Measurements from ENCODE around the gene CHRND. TPM values are rescaled to one million over a fixed set of nuclear protein-coding genes. Genes with fewer than 3 reads are reported as not detected.
A peak's percentile ranks its signal among the peaks of the same experiment; 100 is the strongest.

CHRND gene
- total and polyA plus RNA-seq, 2 of the 13 experiments (the other 11 are each of a cell fraction or from before 2014, with no cell fraction given) = 0.18 TPM; not detected in 1

GRCh38 chr2:232562515-232563151 lies 36.7 kb downstream of the CHRND start:
- 82% methylated on average over 7 of the region's 8 CpGs for WGBS (ENCODE audit: low lambda C conversion rate)
- ChIA-PET POLR2A (interaction anchor here (2.3 kb wide), 1 partner anchor 12 kb away, joined by 10 read pairs; the partner anchor contains the start of genes EIF4E2 and TIGD1), CTCF (ENCODE audit: low intra/inter-chr PET ratio, low total read pairs) (no interaction called here)
- no peak for FAIRE-seq
- H3K4me2 ChIP-seq (ENCODE audit: low read depth, low read length) = no peak overlapping the region
- H3K9me3 ChIP-seq (ENCODE audit: low read length) = no peaks in the 10 kb centered on the region
- no TSS peak for BruUV-seq (replicated peaks)
- no peak overlapping the region for H2AFZ ChIP-seq (ENCODE audit: low read length)
- no peak overlapping the region for H3K9ac ChIP-seq (ENCODE audit: insufficient read depth, low read depth, low read length)
- ATAC-seq = peak; percentile 59
- H3K79me2 ChIP-seq (ENCODE audit: insufficient read depth, low read length) = no peaks in the 10 kb centered on the region
- peaks cover 25 to 71% of the 10 kb centered on the region in 2 experiments for H3K36me3 ChIP-seq (replicated peaks in 1 of 2; ENCODE audit: control insufficient read depth in 1 of 2, insufficient read depth in 2 of 2, low read length in 2 of 2)
- H4K20me1 ChIP-seq (ENCODE audit: insufficient read depth, low read length) = no peaks in the 10 kb centered on the region
- DNase-seq (ENCODE audit: low spot score) = no peak
- intact Hi-C loops (cut with micrococcal nuclease; ENCODE audit: unreplicated experiment) = loop anchor here (5.0 kb wide), 1 partner anchor 1215 kb away; no protein-coding TSS in a partner anchor
- H3K27ac ChIP-seq (ENCODE audit: extremely low read length, insufficient read depth, low read length) = no peak overlapping the region
- no peaks in the 10 kb centered on the region for H3K4me1 ChIP-seq (ENCODE audit: insufficient read depth, low read length)
- no peaks in the 10 kb centered on the region for H3K27me3 ChIP-seq (ENCODE audit: control insufficient read depth in 1 of 2, insufficient read depth in 2 of 2, low read length in 2 of 2)
- in situ Hi-C loops (cut with HindIII; ENCODE audit: extremely low pct_ligation_motif_present, low pct_unique_long_range_greater_than_20kb) = no loop called here
- H3K4me3 ChIP-seq (replicated peaks in 1 of 3; ENCODE audit: insufficient read depth in 1 of 3, low read depth in 2 of 3, low read length in 3 of 3) = no peak overlapping the region
- no peak for TF ChIP-seq ZNF788 (CRISPR knock-in tag; IDR thresholded peaks at IDR 0.05; ENCODE audit: borderline replicate concordance)
- TF ChIP-seq MAFK (conservative IDR thresholded peaks at IDR 0.05 in 1 of 2, IDR thresholded peaks at IDR 0.05 in 1 of 2; ENCODE audit: low read length in 2 of 2) = peak in 1 of 2 experiments; percentile 36; a peak in 2 of 4 replicates

GRCh38 chr2:232563580-232563979 lies 37.6 kb downstream of the CHRND start:
- peak; percentile 4 for FAIRE-seq
- in situ Hi-C loops (cut with HindIII; ENCODE audit: extremely low pct_ligation_motif_present, low pct_unique_long_range_greater_than_20kb) = no loop called here
- TF ChIP-seq IRF1 (CRISPR knock-in tag; IDR thresholded peaks at IDR 0.05; ENCODE audit: low read depth) (no peak), DBP (CRISPR knock-in tag; IDR thresholded peaks at IDR 0.05; ENCODE audit: not compliant biosample characterization) (no peak), ZHX1 (CRISPR knock-in tag; IDR thresholded peaks at IDR 0.05; ENCODE audit: low read depth) (no peak), ZNF160 (CRISPR knock-in tag; IDR thresholded peaks at IDR 0.05) (no peak), ZNF121 (CRISPR knock-in tag; IDR thresholded peaks at IDR 0.05) (no peak), BCL6 (CRISPR knock-in tag; IDR thresholded peaks at IDR 0.05) (no peak), CENPT (CRISPR knock-in tag; IDR thresholded peaks at IDR 0.05; ENCODE audit: low read depth) (no peak), ZBTB25 (CRISPR knock-in tag; IDR thresholded peaks at IDR 0.05) (no peak), GATA4 (IDR thresholded peaks at IDR 0.05; ENCODE audit: borderline replicate concordance, low read depth) (no peak)

More at GRCh38 chr2:232563580-232563979, 37.6 kb downstream of the CHRND start:
- ATAC-seq = no peak
- Histone ChIP-seq H2AFZ (ENCODE audit: low read length) (no peak overlapping the region), H3K27me3 (ENCODE audit: control insufficient read depth in 1 of 2, insufficient read depth in 2 of 2, low read length in 2 of 2) (no peaks in the 10 kb centered on the region), H3K4me1 (ENCODE audit: insufficient read depth, low read length) (no peaks in the 10 kb centered on the region), H3K9ac (ENCODE audit: insufficient read depth, low read depth, low read length) (no peak overlapping the region), H3K36me3 (replicated peaks in 1 of 2; ENCODE audit: control insufficient read depth in 1 of 2, insufficient read depth in 2 of 2, low read length in 2 of 2) (peaks cover 30 to 75% of the 10 kb centered on the region in 2 experiments), H3K79me2 (ENCODE audit: insufficient read depth, low read length) (no peaks in the 10 kb centered on the region), H3K27ac (ENCODE audit: extremely low read length, insufficient read depth, low read length) (no peak overlapping the region), H3K9me3 (ENCODE audit: low read length) (no peaks in the 10 kb centered on the region), H3K4me3 (replicated peaks in 1 of 3; ENCODE audit: insufficient read depth in 1 of 3, low read depth in 2 of 3, low read length in 3 of 3) (no peak overlapping the region), H3K4me2 (ENCODE audit: low read depth, low read length) (no peak overlapping the region), H4K20me1 (ENCODE audit: insufficient read depth, low read length) (no peaks in the 10 kb centered on the region)
- 33% methylated on average over 3 of the region's 3 CpGs for WGBS (ENCODE audit: low lambda C conversion rate)
- no TSS peak for BruUV-seq (replicated peaks)
- CTCF ChIA-PET (ENCODE audit: low intra/inter-chr PET ratio, low total read pairs) = no interaction called here
- no peak for DNase-seq (ENCODE audit: low spot score)
- POLR2A ChIA-PET = interaction anchor here (2.3 kb wide), 1 partner anchor 13 kb away, joined by 10 read pairs; the partner anchor contains the start of genes EIF4E2 and TIGD1
- intact Hi-C loops (cut with micrococcal nuclease; ENCODE audit: unreplicated experiment) = loop anchor here (5.0 kb wide), 1 partner anchor 1216 kb away; no protein-coding TSS in a partner anchor
